ENCODE data around the gene ERAL1. TPM values are rescaled to one million over a fixed set of nuclear protein-coding genes. Genes with fewer than 3 reads are reported as not detected.

ERAL1 gene
- total and polyA plus RNA-seq, 2 of the 4 experiments (the other 2 are of a cell fraction), result 34.1 to 62.3 TPM

DNA sequence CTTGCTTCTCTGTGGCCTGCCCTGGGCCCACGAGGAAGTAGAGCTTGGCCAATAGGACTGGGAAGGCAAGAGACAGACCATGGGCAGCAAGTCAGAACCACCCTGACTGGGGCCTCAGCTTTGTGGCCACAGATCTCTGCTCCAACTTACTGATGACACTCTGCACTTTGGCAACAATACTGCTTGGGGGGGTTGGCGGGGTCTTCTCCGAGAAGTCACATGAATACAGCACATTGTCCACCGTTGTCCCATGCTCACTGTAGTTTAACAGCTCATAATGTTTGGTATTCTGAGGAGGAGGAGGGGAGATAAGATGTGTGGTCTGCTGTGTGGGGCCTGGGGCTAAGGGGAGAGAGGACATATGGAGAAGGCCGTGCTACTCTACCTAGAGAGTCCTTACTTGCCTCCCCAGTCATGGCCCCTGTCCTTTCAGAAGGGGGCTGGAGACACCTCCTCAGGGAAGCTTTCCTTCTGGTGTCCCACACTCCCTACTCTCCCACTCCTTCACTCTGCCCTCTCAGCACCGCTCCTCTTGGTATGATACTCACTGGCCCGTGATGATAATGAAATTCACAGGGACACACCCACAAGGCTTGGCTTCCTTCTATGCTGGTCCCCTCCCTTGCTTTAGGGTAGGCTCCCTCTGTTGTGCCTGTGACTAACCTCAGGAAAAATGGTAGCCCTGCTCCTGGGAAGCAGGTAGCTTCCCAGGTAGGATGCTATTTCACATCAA is 52.1 kb downstream of the ERAL1 start (continued):
- no peak for TF ChIP-seq RAD21 (IDR thresholded peaks at IDR 0.05; ENCODE audit: low read length)

- H3K14ac ChIP-seq (replicated peaks; ENCODE audit: low read depth, low read length), result peak overlapping the region; percentile 18; the same call in 1 of the 2 replicates
- no peak overlapping the region for H3K23ac ChIP-seq (ENCODE audit: low read depth, low read length)
- H3K9me3 ChIP-seq (ENCODE audit: control insufficient read depth, insufficient read depth, low read length), result no peaks in the 10 kb centered on the region
- peak; percentile 5; the same call in 1 of the 2 replicates for ATAC-seq (ENCODE audit: low read depth)
- peak overlapping the region; percentile 6 for H2BK5ac ChIP-seq (ENCODE audit: low read depth, low read length, poor library complexity, severe bottlenecking)
- no peak overlapping the region; the same call in 2 of the 3 replicates for H2BK15ac ChIP-seq (ENCODE audit: low read depth, low read length)
- H3K4me2 ChIP-seq (ENCODE audit: low read depth, low read length), result no peak overlapping the region; the same call in 1 of the 2 replicates
- peak overlapping the region; percentile 0 for H2AK9ac ChIP-seq (replicated peaks; ENCODE audit: low read depth, low read length, poor library complexity)
- H2BK120ac ChIP-seq (ENCODE audit: low read depth, low read length), result peak overlapping the region; percentile 12; the same call in 1 of the 2 replicates
- peaks cover 13% of the 10 kb centered on the region for H3K9me1 ChIP-seq (ENCODE audit: insufficient read depth, low read length)
- DNase-seq, result peak; percentile 41
- POLR2A ChIA-PET (ENCODE audit: unreplicated experiment), result interaction anchor here (0.6 to 0.9 kb wide), 2 partner anchors 144 to 186 kb away, joined by 3 to 7 read pairs; no protein-coding TSS in a partner anchor
- peak overlapping the region; percentile 54; the same call in 1 of the 2 replicates for H4K5ac ChIP-seq (ENCODE audit: low read depth, low read length)
- no peaks in the 10 kb centered on the region for H3K27me3 ChIP-seq (ENCODE audit: control insufficient read depth, insufficient read depth, low read length)
- H3K4me1 ChIP-seq (ENCODE audit: control insufficient read depth, insufficient read depth, low read length), result peaks cover 20% of the 10 kb centered on the region
- no peak overlapping the region for H2AFZ ChIP-seq (replicated peaks; ENCODE audit: low read length, poor library complexity)
- CTCF ChIA-PET, result interaction anchor here (1.0 to 2.7 kb wide), 5 partner anchors 9 to 181 kb away, joined by 3 to 15 read pairs (median 3); partner anchors contain the start of gene TLCD1
- H4K91ac ChIP-seq (ENCODE audit: insufficient read depth, low read depth, low read length), result no peak overlapping the region
- H4K8ac ChIP-seq (ENCODE audit: low read depth in 2 of 2, low read length in 2 of 2), result no peak overlapping the region; a peak in 1 of 4 replicates
- in situ Hi-C loops (cut with MboI; ENCODE audit: low sequenced_read_pairs) (no loop called here), intact Hi-C loops (cut with micrococcal nuclease) (loop anchor here (5.0 kb wide), 1 partner anchor 39 kb away; no protein-coding TSS in a partner anchor), dilution Hi-C loops (cut with HindIII; ENCODE audit: low sequenced_read_pairs, unreplicated experiment) (no loop called here)
- H3K36me3 ChIP-seq (ENCODE audit: control insufficient read depth, insufficient read depth, low read length), result peaks cover 61% of the 10 kb centered on the region
- H3K27ac ChIP-seq (ENCODE audit: insufficient read depth, low read length), result peak overlapping the region; percentile 87; the same call in 1 of the 2 replicates
- H2AK5ac ChIP-seq (ENCODE audit: low read depth, low read length), result peak overlapping the region; percentile 61; the same call in 1 of the 2 replicates
- WGBS, 2 experiments (ENCODE audit: extremely low coverage in 2 of 2, insufficient read length in 1 of 2), result no CpG with 5 or more reads among the region's 3 CpGs
- no peak overlapping the region for H3K4me3 ChIP-seq (ENCODE audit: insufficient read depth, low read depth, low read length)
- peaks cover 47% of the 10 kb centered on the region; the same call in 1 of the 2 replicates for H4K20me1 ChIP-seq (ENCODE audit: insufficient read depth, low read length)
- H3K79me1 ChIP-seq (ENCODE audit: low read depth in 1 of 2, low read length in 2 of 2), result peaks cover 11 to 44% of the 10 kb centered on the region in 2 experiments; a peak in 3 of 4 replicates
- H3K18ac ChIP-seq (ENCODE audit: low read depth, low read length), result peak overlapping the region; percentile 38; the same call in 1 of the 2 replicates
- no peak overlapping the region; the same call in 1 of the 2 replicates for H3K9ac ChIP-seq (ENCODE audit: low read depth, low read length)
- H3K4ac ChIP-seq (ENCODE audit: low read depth, low read length), result peak overlapping the region; percentile 22; the same call in 1 of the 2 replicates
- BruUV-seq (replicated peaks), result no TSS peak
- no peak overlapping the region for H3K56ac ChIP-seq (ENCODE audit: extremely low read depth, insufficient read depth, low read length)
- no peak overlapping the region; the same call in 1 of the 2 replicates for H2BK20ac ChIP-seq (ENCODE audit: low read depth, low read length)
- TF ChIP-seq SMC3 (IDR thresholded peaks at IDR 0.05; ENCODE audit: low read depth, low read length) (no peak), CEBPB (IDR thresholded peaks at IDR 0.05; ENCODE audit: low read depth, low read length) (peak; percentile 52; the same call in 1 of the 2 replicates)
Measured at GRCh38 chr17:28907709-28908475, 53.1 kb downstream of the ERAL1 start.
